B cell (primary cell): Measurements from ENCODE around the gene ATP6V0A1. TPM values are rescaled to one million over a fixed set of nuclear protein-coding genes. Genes with fewer than 3 reads are reported as not detected.

Experiments used
- ATAC-seq: fragments of 200-7000 bp; cut with Tn5 transposase; one replicate; pipeline ENCODE4 v1.10.0; 2021; ENCODE audit warnings: low read depth, mild to moderate bottlenecking, moderate number of reproducible peaks, moderate library complexity
- CTCF ChIA-PET: fragments of 350-600 bp; sonication (Branson Sonifier 250); formaldehyde crosslinking; loops from one replicate; lab custom pipeline; 2021; ENCODE audit warnings: antibody characterized with exemption, inconsistent platforms; lab: Charles Lee
- POLR2A ChIA-PET: fragments of 350-600 bp; sonication (Branson Sonifier 250); formaldehyde crosslinking; loops from one replicate; lab custom pipeline; 2021; ENCODE audit warnings: antibody characterized with exemption; lab: Charles Lee
- DNase-seq: peaks from one replicate; pipeline ENCODE4 v3.0.0; 2013
- H2AFZ ChIP-seq: 2 replicates; pipeline ENCODE4 v1.6.1; 2012; ENCODE audit warnings: mild to moderate bottlenecking, low read depth, low read length; ENCODE audit not compliant: insufficient read depth, poor library complexity, severe bottlenecking
- H3K27ac ChIP-seq, 2 donors: 1 replicate in 1 of 2; 2 replicates in 1 of 2; pipeline ENCODE4 v1.5.1; 2012 to 2013; ENCODE audit warnings: low read length in 2 of 2, mild to moderate bottlenecking in 2 of 2, moderate library complexity in 1 of 2
- H3K27me3 ChIP-seq, 4 experiments: fragments of 200-600 bp in 1 of 4; sonication (generic) in 1 of 4; replicated peaks in 1 of 4; 1 replicate in 2 of 4; 2 replicates in 2 of 4; pipeline versions ENCODE4 v1.6.1 to v1.7.0; 2013 to 2016; ENCODE audit warnings: low read length in 3 of 4, mild to moderate bottlenecking in 2 of 4, mixed read lengths in 1 of 4, moderate library complexity in 1 of 4; ENCODE audit not compliant: insufficient read depth in 4 of 4, control insufficient read depth in 3 of 4; ENCODE audit errors: control extremely low read depth in 1 of 4
- H3K36me3 ChIP-seq, 2 experiments: replicated peaks in 1 of 2; 1 replicate in 1 of 2; 2 replicates in 1 of 2; pipeline versions ENCODE4 v1.6.1 to v1.7.1; 2013; ENCODE audit warnings: low read length in 1 of 2; ENCODE audit not compliant: insufficient read depth in 2 of 2, control insufficient read depth in 1 of 2; ENCODE audit errors: control extremely low read depth in 1 of 2, extremely low read depth in 1 of 2
- H3K4me1 ChIP-seq, 2 donors: fragments of 200-600 bp in 1 of 2; sonication (generic) in 1 of 2; 1 replicate in 1 of 2; 2 replicates in 1 of 2; pipeline versions ENCODE4 v1.5.1 to v1.6.1; 2013 to 2017; ENCODE audit warnings: low read length in 2 of 2; ENCODE audit not compliant: control insufficient read depth in 2 of 2, insufficient read depth in 2 of 2
- H3K4me2 ChIP-seq: replicated peaks from 2 replicates; pipeline ENCODE3; 2012; ENCODE audit warnings: mild to moderate bottlenecking, low read depth, low read length; ENCODE audit not compliant: poor library complexity, severe bottlenecking
- H3K4me3 ChIP-seq, 5 experiments: fragments of 200-600 bp in 1 of 5; sonication (generic) in 1 of 5; 1 replicate in 3 of 5; 2 replicates in 2 of 5; pipeline versions ENCODE4 v1.5.1 to v1.7.0; 2011 to 2016; ENCODE audit warnings: low read length in 4 of 5, mild to moderate bottlenecking in 4 of 5, low read depth in 2 of 5, control low read depth in 1 of 5, moderate library complexity in 1 of 5; ENCODE audit not compliant: insufficient read depth in 1 of 5; ENCODE audit errors: control extremely low read depth in 1 of 5, extremely low read depth in 1 of 5
- H3K79me2 ChIP-seq: fragments of 200-600 bp; sonication (generic); one replicate; pipeline ENCODE4 v1.6.0; 2016; ENCODE audit warnings: low read length; ENCODE audit not compliant: control insufficient read depth, insufficient read depth
- H3K9ac ChIP-seq: fragments of 200-600 bp; sonication (generic); 2 replicates; pipeline ENCODE4 v1.6.1; 2017; ENCODE audit warnings: mild to moderate bottlenecking, low read length, moderate library complexity
- H3K9me3 ChIP-seq, 3 donors: one replicate each; pipeline versions ENCODE4 v1.6.1 to v1.7.1; 2013; ENCODE audit warnings: low read length in 2 of 3; ENCODE audit not compliant: control insufficient read depth in 2 of 3, insufficient read depth in 1 of 3; ENCODE audit errors: control extremely low read depth in 1 of 3
- H4K20me1 ChIP-seq: 2 replicates; pipeline ENCODE4 v1.6.0; 2012; ENCODE audit warnings: mild to moderate bottlenecking, low read length; ENCODE audit not compliant: insufficient read depth, control insufficient read depth, poor library complexity, severe bottlenecking
- H3K27ac Mint-ChIP-seq: one replicate; pipeline ENCODE4 v1.8.0; 2021; ENCODE audit warnings: mixed read lengths
- H3K27me3 Mint-ChIP-seq: one replicate; pipeline ENCODE4 v1.8.0; 2021; ENCODE audit warnings: mixed read lengths
- H3K4me1 Mint-ChIP-seq: one replicate; pipeline ENCODE4 v1.8.0; 2021; ENCODE audit warnings: mixed read lengths
- H3K4me3 Mint-ChIP-seq: one replicate; pipeline ENCODE4 v1.8.0; 2021; ENCODE audit warnings: mixed read lengths
- H3K9me3 Mint-ChIP-seq: one replicate; pipeline ENCODE4 v1.8.0; 2022; ENCODE audit warnings: mixed read lengths; ENCODE audit not compliant: insufficient read depth
- CTCF ChIP-seq: fragments of 200-600 bp; IDR thresholded peaks from one replicate; pipeline ENCODE4 v1.8.0; 2022; ENCODE audit warnings: antibody characterized with exemption, mild to moderate bottlenecking
- EZH2 ChIP-seq: IDR thresholded peaks from 2 replicates; pipeline ENCODE4 v1.6.1; 2012; ENCODE audit warnings: borderline replicate concordance, low read depth, mild to moderate bottlenecking, moderate library complexity, low read length; ENCODE audit not compliant: insufficient read depth, poor library complexity, severe bottlenecking
- whole genome bisulfite sequencing: methylation state at CpG from one replicate; pipeline ENCODE4 v1.1.5; 2013; ENCODE audit warnings: missing lambda C conversion rate; ENCODE audit not compliant: insufficient coverage; 5-methylcytosine and 5-hydroxymethylcytosine counted together
- intact Hi-C: fragments of 100-400 bp; cut with micrococcal nuclease; formaldehyde crosslinking; loops from one replicate; pipeline ENCODE4 v1.10.0; 2022
- polyA plus RNA-seq: library from polyadenylated mRNA; depleted of rRNA; stranded (reverse); fragments of >200 nt; gene quantifications from 2 replicates; pipeline ENCODE4 v1.2.3, GENCODE V29; 2012
- total RNA-seq, 2 donors: library from RNA; stranded (reverse); fragments of 120-200 nt in 1 of 2; gene quantifications; 1 replicate in 1 of 2; 2 replicates in 1 of 2; pipeline versions ENCODE4 v1.2.3 to v1.2.4, GENCODE V29; 2013 to 2022

The ATP6V0A1 gene
- total and polyA plus RNA-seq, 2 donors (not counting 1 experiment from before 2014, with no cell fraction given) = 59.1 to 90.9 TPM

DNA sequence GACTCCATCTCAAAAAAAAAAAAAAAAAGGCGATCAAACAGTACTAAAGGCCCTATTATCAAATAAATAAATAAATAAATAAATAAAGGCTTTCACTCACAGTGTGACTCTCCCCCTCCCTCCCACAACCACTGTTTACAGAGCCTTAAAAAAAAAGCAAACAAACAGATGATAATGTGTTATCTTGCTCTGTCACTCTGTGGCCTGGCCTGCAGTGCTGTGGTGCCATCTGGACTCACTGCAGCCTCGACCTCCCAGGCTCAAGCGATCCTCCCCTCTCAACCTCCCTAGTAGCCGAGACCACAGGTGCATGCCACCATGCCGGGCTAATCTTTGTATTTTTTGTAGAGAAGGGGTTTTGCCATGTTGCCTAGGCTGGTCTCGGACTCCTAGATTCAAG, 69.3 kb downstream of the ATP6V0A1 start:
- TF ChIP-seq CTCF (no peak), EZH2 (no peak)
- DNase-seq = no peak
- H3K27ac Mint-ChIP-seq = no peak overlapping the region
- Histone ChIP-seq H3K9me3 (no peaks in the 10 kb centered on the region), H3K9ac (no peak overlapping the region), H3K27me3 (no peaks in the 10 kb centered on the region), H3K79me2 (no peaks in the 10 kb centered on the region), H3K27ac (no peak overlapping the region), H2AFZ (no peak overlapping the region), H4K20me1 (no peaks in the 10 kb centered on the region), H3K36me3 (peaks cover 0 to 4% of the 10 kb centered on the region in 2 experiments), H3K4me1 (peaks cover 24 to 37% of the 10 kb centered on the region in 2 donors), H3K4me2 (no peak overlapping the region), H3K4me3 (no peak overlapping the region)
- H3K9me3 Mint-ChIP-seq = no peaks in the 10 kb centered on the region
- ChIA-PET POLR2A (no interaction called here), CTCF (interaction anchor here (0.6 to 1.5 kb wide), 19 partner anchors 8 to 411 kb away, joined by 3 to 12 read pairs (median 4); partner anchors contain the start of gene NAGLU)
- no peak overlapping the region for H3K4me3 Mint-ChIP-seq
- WGBS = 94% methylated on average over 2 of the region's 6 CpGs
- peaks cover 26% of the 10 kb centered on the region for H3K4me1 Mint-ChIP-seq
- H3K27me3 Mint-ChIP-seq = no peaks in the 10 kb centered on the region
- intact Hi-C loops = loop anchor here (1.0 kb wide), 1 partner anchor 206 kb away; no protein-coding TSS in a partner anchor
- no peak for ATAC-seq

DNA sequence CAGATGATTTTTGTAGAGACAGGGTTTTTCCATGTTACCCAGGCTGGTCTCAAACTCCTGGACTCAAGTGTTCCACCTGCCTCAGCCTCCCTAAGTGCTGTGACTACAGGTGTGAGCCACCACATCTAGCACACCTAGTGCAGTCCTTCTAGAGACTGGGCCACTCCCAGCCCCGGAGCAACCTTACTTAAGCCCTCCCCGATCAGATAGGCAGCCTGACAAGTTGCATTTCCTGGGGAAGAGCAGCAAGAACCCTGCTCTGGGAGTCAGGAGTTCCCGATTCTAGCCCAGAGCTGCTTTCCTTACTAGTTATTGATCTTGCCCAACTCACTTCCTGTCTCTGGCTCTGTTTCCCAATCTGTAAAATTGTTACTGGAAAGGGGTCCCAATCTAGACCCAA, 70.4 kb downstream of the ATP6V0A1 start:
- peaks cover 31% of the 10 kb centered on the region for H3K4me1 Mint-ChIP-seq
- DNase-seq = no peak
- Histone ChIP-seq H3K4me2 (no peak overlapping the region), H3K4me3 (no peak overlapping the region), H3K79me2 (no peaks in the 10 kb centered on the region), H3K27ac (no peak overlapping the region), H3K4me1 (peaks cover 24 to 37% of the 10 kb centered on the region in 2 donors), H3K9me3 (no peaks in the 10 kb centered on the region), H3K36me3 (no peaks in the 10 kb centered on the region), H2AFZ (no peak overlapping the region), H3K27me3 (no peaks in the 10 kb centered on the region), H3K9ac (no peak overlapping the region), H4K20me1 (no peaks in the 10 kb centered on the region)
- CTCF ChIA-PET = interaction anchor here (0.7 to 1.9 kb wide), 4 partner anchors 8 to 101 kb away, joined by 3 to 11 read pairs (median 6); partner anchors contain the start of gene PSMC3IP
- no peak overlapping the region for H3K4me3 Mint-ChIP-seq
- H3K27me3 Mint-ChIP-seq = no peaks in the 10 kb centered on the region
- no peak overlapping the region for H3K27ac Mint-ChIP-seq
- intact Hi-C loops = no loop called here
- H3K9me3 Mint-ChIP-seq = no peaks in the 10 kb centered on the region
- WGBS = 20% methylated on average over 2 of the region's 3 CpGs
- TF ChIP-seq CTCF (no peak), EZH2 (no peak)
- POLR2A ChIA-PET = no interaction called here
- no peak for ATAC-seq
